ENCODE results near the gene DMXL1. TPM values are rescaled to one million over a fixed set of nuclear protein-coding genes. Genes with fewer than 3 reads are reported as not detected.

Gene DMXL1
- total and polyA plus RNA-seq, 8 donors: 9.9 to 30.5 (median 23.5) TPM

DNA sequence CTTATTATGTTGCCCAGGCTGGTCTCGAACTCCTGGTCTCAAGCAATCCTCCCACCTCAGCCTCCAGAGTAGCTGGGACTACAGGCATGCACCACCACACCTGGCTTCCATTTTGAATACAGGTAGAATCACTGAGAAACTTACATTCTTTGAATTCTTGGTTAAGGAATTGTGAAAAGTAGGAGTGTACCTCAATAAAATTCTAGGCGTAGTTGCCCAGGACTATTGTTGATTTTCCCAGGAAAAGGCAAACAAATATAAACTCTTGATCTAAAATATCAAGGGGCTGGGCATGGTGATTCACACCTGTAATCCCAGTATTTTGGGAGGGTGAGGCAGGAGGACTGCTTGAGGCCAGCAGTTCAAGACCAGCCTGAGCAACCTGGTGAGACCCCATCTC is 16.8 kb upstream of the DMXL1 start:
- Histone ChIP-seq H3K9me3 (no peaks in the 10 kb centered on the region), H3K36me3 (no peaks in the 10 kb centered on the region), H3K27ac (no peak overlapping the region), H3K4me1 (no peaks in the 10 kb centered on the region), H3K4me3 (no peak overlapping the region), H3K27me3 (no peaks in the 10 kb centered on the region)
- TF ChIP-seq, protein P1, sequence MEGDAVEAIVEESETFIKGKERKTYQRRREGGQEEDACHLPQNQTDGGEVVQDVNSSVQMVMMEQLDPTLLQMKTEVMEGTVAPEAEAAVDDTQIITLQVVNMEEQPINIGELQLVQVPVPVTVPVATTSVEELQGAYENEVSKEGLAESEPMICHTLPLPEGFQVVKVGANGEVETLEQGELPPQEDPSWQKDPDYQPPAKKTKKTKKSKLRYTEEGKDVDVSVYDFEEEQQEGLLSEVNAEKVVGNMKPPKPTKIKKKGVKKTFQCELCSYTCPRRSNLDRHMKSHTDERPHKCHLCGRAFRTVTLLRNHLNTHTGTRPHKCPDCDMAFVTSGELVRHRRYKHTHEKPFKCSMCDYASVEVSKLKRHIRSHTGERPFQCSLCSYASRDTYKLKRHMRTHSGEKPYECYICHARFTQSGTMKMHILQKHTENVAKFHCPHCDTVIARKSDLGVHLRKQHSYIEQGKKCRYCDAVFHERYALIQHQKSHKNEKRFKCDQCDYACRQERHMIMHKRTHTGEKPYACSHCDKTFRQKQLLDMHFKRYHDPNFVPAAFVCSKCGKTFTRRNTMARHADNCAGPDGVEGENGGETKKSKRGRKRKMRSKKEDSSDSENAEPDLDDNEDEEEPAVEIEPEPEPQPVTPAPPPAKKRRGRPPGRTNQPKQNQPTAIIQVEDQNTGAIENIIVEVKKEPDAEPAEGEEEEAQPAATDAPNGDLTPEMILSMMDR (IDR thresholded peaks at IDR 0.05): no peak
- ATAC-seq: no peak
- intact Hi-C loops (cut with DNase I): no loop called here
- WGBS, 2 donors: 89 to 93% methylated on average over 2 of the region's 2 CpGs
- no peak for FAIRE-seq
- no peak for DNase-seq

DNA sequence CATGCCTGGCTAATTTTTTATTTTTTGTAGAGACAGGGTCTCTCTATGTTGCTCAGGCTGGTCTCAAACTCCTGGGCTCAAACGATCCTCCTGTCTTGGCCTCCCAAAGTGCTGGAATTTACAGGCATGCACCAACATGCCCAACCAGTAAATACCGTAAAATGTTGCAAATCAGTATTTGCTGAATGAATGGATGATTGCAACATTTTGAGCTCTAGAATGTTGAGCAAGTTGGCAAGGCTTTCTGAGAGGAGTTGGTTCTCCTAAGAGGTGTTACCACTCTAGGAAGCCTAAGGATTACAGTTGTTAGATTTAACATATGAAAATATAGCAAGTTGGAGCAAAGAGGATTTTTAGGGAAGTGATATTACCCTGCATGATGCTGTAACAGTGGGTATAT is 15.6 kb upstream of the DMXL1 start:
- no peak for DNase-seq
- intact Hi-C loops (cut with DNase I): no loop called here
- TF ChIP-seq, protein P1 (IDR thresholded peaks at IDR 0.05): no peak
- H3K4me3 ChIP-seq: no peak overlapping the region
- no peak for FAIRE-seq
- H3K27ac ChIP-seq: no peak overlapping the region
- H3K27me3 ChIP-seq: no peaks in the 10 kb centered on the region
- H3K4me1 ChIP-seq: no peaks in the 10 kb centered on the region
- no peak for ATAC-seq
- WGBS, 2 donors: 92 to 95% methylated on average over 2 of the region's 2 CpGs
- no peaks in the 10 kb centered on the region for H3K9me3 ChIP-seq
- H3K36me3 ChIP-seq: no peaks in the 10 kb centered on the region

DNA sequence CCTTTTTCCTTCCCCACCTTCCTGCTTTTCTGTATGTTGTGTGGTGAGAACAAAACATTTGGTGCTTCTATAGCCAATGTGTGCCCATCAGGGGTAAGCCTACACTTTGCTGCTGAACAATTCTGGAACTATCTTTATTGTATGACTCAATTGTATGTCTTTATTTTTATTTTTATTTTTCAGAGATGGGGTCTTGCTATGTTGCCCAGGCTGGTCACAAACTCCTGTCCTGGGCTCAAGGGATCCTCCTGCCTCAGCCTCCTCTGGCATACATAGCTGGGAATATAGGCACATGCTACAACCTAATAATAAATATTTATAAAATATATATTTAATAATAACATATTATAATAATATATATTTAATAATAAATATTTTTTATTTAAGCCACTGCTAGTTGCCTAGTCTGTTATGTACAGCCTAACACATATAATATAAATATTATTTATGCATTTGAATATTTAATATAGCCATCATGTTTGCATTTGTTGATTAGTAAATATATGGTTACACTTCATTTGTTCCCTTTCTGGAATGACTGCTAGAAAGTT is 11.8 kb upstream of the DMXL1 start:
- TF ChIP-seq, protein P1 (IDR thresholded peaks at IDR 0.05): no peak
- ATAC-seq (no peak), DNase-seq (no peak), FAIRE-seq (no peak)
- Histone ChIP-seq H3K27me3 (no peaks in the 10 kb centered on the region), H3K36me3 (no peaks in the 10 kb centered on the region), H3K9me3 (no peaks in the 10 kb centered on the region), H3K4me1 (no peaks in the 10 kb centered on the region), H3K4me3 (no peak overlapping the region), H3K27ac (no peak overlapping the region)
- intact Hi-C loops (cut with DNase I): no loop called here

DNA sequence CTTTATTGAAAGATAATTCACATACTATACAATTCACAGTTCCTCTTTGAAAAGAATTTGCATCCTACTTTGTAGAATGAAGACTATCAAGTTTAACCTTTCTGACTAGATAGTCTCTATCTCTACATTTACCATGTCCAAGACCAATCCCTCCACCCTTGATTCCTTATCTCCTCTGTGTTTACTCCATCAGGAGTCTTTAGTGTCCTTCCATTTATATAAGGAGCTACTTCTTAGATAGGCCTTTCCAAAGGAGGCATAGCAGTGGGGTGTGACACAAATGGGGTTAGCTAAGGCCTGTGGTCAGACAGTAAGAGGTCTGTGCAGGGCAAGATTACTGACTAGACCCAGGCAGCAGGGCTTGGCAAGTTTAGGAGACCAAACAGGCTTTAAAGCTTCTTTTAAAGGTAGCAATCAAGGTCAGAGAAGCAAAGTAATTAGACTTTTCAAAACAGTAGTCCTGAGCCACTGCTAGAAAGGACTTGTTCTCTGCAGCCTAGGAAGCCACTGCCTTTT is 11.1 kb upstream of the DMXL1 start:
- no peak overlapping the region for H3K27ac ChIP-seq
- H3K9me3 ChIP-seq: no peaks in the 10 kb centered on the region
- no peaks in the 10 kb centered on the region for H3K4me1 ChIP-seq
- DNase-seq (no peak), FAIRE-seq (no peak), ATAC-seq (no peak)
- H3K36me3 ChIP-seq: no peaks in the 10 kb centered on the region
- intact Hi-C loops (cut with DNase I): no loop called here
- H3K27me3 ChIP-seq: no peaks in the 10 kb centered on the region
- no peak overlapping the region for H3K4me3 ChIP-seq
- TF ChIP-seq, protein P1 (IDR thresholded peaks at IDR 0.05): no peak

DNA sequence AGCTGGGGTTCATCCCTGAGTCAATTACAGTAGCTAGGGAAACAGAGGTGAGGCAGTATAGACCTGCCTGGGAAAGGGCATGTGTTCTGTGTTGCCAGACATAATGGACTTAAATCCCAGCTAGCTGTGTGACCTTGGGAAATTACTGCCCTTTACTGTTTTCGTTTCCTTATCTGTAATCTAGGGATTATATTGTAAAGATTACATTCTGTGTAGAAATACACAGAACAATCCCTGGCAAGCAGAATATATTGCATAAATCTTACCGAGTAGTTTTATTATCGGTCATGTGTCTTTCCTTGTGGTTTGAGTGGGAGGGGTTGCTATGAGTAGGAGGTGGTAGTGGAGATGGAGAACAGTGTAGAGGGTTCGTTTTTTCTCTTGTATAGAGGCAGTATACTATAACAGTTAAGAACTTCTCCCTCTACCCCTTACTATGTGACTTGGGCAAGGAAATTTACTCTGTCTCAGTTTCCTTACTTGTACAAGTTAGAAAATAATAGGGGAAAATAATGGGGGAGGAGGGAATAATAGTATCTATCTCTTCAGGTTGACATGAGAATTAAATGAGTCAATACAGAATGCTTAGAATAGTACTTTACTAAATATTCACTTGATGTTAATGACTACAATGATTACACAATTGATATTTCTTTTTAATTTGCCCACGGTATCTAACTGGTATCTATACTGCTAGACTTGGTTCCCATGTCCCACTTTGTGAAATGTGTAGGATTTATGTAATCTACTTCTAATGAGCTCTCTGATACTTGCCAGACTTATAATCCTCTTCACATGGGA is 7.1 kb upstream of the DMXL1 start:
- Histone ChIP-seq H3K36me3 (no peaks in the 10 kb centered on the region), H3K4me3 (no peak overlapping the region), H3K27me3 (no peaks in the 10 kb centered on the region), H3K9me3 (no peaks in the 10 kb centered on the region), H3K4me1 (no peaks in the 10 kb centered on the region), H3K27ac (no peak overlapping the region)
- WGBS, 2 donors: 27 to 34% methylated on average over 5 of the region's 5 CpGs
- DNase-seq: no peak
- intact Hi-C loops (cut with DNase I): no loop called here
- TF ChIP-seq, protein P1 (IDR thresholded peaks at IDR 0.05): no peak
- FAIRE-seq: peak; percentile 32
- ATAC-seq: peak; percentile 56 to 83 (median 72)
